GM10847 (cell line): ENCODE results near the gene PFDN4.

Experiments
- POLR2A ChIP-seq: IDR thresholded peaks from 2 replicates; pipeline ENCODE4 v1.6.1; 2011; ENCODE audit not compliant: insufficient read length; ENCODE audit errors: extremely low read depth

Gene PFDN4

DNA sequence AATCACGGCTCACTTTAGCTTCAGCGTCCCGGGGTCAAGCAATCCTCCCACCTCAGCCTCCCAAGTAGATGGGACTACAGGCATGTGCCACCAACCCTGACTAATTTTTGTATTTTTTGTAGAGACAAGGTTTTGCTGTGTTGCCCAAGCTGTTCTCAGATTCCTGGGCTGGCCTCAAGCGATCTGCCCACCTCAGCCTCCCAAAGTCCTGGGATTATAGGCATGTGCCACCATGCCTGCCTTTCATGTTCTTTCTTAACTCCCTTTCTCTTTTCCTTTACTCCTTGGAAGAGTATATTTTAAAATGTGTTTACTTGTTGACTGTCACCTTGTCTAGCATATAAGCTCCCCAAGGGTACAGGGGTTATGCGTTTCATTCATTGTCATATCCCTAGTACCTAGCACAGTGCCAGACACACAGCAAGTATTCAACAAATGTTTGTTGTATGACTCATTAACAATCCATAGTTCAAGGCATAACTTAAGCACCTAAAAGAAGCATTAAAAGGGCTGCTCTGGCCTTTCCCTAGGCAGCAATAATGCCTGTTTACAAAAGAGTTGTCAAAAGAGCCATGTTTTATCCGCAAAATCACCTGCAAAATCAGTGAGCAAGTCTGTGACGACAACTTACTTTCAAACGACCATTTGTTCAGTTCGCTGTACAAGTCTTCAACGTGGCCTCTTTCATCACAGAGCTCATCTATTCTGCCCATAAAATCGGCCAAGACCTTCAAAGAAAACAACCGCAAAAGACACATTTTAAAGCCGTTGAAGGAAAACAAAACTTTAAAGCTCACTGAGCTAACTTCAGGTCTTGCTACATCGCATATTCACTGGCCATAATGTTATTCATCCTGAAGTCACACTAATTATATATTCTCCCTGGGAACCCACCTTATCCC is 38.7 kb upstream of the PFDN4 start:
- TF ChIP-seq POLR2A: no peak

DNA sequence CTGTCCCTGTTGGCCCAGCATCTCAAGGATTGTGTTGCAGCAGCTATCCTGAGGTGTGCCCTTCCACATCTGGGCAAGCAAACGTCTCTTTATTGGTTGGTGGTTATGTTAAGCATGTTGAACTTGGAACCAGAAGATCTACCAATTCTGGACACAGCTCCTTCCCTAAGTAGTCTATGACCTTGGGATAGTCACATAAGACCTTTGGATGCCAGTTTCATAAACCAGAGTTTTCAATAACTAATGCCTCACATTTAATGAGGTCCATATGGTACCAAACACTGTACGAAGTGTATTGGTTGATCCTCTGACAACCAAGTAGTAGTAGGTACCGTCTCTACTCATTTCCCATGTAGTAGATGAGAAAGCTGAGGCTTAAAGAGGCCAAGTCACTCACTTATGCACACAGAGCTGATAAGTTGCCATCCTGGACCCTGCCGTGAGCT is 37.8 kb upstream of the PFDN4 start:
- no peak for TF ChIP-seq POLR2A

DNA sequence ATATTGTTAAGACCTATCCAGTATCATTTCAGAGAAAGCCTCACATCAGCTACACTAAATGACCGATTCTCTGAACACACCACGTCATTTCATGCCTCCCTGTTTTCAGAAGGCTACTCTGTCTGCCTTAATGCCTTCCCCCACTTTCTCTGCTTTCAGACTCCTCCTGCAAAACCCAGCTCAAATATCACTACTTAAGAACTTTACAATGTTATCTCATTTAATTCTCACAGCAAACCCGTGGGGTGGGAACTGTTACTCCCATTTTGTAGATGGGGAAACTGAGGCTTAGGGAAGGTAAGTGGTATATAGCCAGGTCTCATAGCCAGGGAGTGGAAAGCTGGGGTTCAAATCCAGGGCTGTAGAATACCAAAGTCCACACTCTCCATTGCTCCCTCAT is 36.9 kb upstream of the PFDN4 start:
- TF ChIP-seq POLR2A: no peak

DNA sequence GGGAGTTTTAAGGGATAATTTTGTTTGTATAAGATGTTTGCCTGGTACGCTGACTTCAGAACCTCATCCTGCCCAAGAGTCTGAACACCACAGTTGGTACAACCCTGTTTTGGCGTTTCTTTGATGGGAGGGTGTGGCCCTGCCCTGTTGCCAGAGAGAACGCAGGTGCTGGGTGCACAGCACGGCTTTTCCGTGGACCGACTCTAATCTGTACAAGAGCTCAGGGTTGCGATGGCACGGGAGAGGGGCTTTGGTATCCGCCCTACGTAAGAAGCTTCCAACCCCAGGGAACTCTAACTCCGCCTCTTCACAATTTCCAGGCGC is 35.4 kb upstream of the PFDN4 start:
- no peak for TF ChIP-seq POLR2A

DNA sequence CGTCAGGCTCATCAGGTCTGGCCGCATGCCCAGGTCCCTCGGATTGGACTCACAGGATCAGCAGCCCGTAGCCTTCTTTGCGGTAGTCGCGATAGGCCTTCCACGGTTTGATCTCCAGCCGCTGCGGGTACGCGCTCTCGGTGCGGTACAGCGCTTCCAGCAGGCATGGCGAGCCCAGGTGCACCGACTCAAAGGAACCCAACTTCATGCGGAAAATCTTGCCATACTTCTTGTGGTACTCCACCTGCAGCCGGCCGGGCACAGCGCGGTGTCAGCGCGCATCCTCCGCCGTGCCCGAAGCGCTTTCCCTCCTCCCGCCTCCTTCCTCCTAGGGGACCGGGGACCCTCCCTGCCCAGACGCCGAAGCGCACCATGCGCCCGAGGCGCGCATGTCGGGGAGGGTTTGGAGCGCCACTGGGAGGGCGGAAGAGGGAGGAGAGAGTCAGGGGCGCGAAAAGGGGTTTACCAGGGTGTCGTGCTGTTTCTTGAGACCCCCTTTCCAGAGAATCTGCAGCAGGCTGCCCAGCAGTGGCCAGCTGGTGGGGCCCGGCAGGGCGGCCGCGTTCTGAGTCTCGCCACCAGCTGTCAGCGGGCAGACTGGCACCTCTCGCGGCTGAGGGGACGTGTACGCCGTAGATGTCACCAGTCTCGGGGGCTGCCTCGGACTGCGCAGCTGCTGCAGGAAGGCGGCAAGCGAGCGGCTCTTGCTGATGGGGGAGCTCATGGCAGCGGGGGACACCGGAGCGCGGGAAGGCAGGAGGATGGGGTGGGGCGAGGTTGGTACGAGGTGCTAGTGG is 34.8 kb upstream of the PFDN4 start:
- TF ChIP-seq POLR2A: no peak

DNA sequence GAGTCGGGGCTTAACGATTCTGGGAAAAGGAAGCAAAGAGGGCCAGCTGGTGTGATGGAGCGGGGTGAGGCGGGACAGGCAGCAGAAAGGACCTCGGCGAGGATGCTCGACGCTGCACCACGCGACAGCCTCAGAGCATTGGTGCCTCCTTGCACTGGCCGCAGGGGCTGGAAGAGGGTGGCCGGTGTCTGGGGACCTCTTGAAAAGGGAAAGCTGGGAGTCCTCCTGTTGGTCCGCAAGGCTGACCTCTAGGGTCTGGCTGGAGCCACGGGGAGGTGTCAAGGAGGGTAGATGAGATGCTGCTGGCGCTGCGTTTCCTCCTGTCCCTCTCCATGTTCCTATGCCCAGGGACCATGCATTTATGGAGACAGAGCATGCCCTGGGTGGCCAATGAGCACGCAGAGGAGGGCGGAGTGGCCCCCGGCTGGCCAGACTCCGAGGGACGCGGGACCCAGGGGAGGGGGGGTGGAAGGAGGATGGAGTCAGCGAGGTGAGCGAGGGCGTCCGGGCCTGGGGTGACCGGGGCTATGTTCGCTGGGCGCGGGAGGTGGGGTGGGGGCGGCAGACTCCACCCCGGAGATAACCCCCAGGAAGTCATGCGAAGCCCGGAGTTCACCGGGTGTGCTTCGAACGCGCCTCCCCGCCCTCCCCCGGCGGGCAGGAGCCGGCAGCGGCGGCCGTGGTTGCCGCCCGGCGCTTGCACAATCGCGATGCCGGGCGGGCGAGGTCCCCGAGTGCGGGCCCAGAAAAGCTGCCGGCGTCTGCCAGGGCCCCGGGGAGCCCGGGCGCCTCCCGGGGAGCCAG is 34.0 kb upstream of the PFDN4 start, which contains the start of gene CYP24A1:
Gene CYP24A1 (minus strand): TSS at position 334 of the 804 bp plus-strand sequence. CDS start 407 bp downstream, outside the sequence.
- no peak for TF ChIP-seq POLR2A

DNA sequence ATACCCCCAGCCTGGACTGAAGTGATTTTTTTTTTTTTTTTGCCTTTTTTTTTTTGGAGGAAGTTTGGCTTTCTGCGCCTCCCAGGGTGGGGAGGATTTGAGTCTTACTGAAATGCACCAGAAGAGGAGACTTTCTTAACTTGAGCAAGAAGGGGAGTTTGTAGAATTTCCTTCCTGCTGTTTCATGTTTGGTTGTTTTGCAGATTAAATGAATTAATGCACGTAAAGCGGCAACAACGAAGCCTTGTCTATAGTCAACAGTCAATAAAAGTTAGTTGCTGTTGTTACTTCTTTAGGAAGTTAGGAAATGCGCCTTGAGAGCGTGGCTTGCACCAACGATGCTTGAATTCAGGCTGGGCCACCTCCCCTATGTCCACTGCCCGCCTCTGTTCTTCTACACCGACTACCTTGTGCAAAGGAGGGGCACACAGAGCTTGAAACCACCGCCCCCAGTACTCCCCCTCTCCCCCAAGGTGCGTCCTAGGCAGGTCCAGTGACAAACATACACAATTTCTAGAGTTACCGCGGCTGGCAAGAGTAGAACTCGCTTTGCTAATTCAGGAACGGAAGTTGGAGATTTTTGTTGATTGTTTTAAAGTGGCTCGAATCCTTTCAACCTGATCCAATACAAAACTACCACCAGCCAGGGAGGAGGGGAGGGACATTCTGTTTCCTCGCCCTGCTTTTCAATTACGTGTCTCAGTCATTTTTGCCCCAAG is 33.3 kb upstream of the PFDN4 start:
- TF ChIP-seq POLR2A: no peak

DNA sequence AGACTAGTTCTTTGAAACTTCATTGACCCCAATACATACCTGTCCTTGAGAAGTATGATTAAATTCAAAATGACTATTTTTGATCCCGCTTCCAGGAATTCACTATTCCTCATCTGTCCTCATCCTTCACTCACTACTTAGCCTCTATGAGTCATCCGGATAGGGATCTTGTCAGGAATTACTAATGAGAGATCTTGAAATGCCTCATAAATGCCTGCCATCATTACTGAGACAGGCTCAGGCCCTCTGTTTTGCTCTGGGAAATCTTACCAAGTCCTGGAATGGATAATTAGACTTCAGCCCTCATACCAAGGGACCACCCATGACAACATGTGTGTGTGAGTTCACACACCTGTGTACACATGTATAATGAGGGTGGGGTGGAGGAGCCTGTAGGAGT is 31.3 kb upstream of the PFDN4 start:
- no peak for TF ChIP-seq POLR2A

DNA sequence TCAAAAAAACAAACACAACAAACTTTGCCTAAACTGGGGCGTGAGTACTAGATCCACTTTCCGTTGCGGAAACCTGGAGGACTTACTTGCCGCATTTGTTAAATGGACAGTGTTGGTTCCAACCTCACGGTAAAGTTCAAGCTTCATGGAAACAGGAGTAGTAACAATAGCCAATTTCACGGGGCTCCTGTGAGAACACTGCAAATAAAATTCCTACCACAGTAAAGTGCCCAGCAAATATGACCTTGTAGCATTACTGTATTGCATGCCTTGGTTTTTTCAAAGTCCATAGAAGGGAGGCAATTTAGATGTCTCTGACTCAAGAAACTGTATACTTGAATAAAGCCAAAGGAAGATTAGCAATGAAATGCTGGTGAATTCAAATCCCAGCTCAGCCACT is 30.5 kb upstream of the PFDN4 start:
- TF ChIP-seq POLR2A: no peak

DNA sequence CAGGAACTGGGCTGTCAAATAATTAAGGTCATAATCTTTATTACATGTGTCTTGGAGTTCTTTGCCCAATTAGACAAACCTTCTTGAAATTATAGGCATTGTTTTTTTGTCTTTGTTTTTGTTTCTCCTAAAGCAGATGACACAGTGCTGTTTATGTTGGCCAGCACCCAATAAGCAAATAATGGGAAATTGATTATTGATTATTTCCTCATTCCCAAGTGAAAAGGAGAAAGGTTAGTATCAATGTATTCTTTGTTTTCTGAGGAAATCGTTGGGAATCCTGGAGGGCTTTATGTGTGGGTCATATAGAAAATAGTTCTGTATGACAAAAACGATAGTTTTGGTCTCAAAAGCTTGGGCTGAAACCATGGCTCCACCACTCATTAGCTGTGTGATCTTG is 29.6 kb upstream of the PFDN4 start:
- no peak for TF ChIP-seq POLR2A

DNA sequence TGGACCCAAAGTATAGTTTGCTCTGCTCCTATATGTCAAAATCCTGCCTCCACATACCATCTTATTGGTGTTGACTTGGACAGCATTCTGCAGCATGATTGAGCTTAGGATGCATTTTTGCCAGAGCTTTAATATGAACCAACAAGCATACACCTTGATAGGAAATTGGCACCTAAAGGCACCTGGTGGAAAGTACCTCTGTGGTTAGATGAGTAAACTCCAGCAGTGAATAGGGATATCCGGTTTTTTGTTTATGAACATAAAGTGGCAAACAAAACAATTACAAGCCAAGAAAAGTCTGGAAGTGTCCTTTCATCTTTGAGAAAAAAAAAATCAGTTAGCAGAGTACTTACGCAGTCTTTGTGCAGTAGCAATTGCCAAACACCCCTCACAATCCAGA is 27.9 kb upstream of the PFDN4 start:
- no peak for TF ChIP-seq POLR2A

DNA sequence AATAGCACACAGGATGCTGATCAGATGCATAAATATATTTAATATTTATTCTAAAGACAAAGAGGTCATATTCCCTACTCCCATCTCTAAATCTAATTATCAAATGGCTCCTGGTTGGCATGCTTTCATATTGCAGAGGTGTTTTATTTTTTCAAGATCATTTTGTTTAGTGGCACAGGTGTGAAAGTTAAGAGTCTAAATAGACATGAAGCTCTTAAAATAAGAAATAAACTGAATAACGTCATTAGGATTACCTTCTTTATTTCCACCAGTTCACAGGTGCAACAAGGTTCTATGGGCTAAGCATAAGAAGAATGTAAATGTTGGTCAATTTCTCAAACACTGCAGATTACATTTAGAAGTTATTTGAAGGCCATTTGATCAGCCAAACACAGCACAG is 27.0 kb upstream of the PFDN4 start:
- no peak for TF ChIP-seq POLR2A

DNA sequence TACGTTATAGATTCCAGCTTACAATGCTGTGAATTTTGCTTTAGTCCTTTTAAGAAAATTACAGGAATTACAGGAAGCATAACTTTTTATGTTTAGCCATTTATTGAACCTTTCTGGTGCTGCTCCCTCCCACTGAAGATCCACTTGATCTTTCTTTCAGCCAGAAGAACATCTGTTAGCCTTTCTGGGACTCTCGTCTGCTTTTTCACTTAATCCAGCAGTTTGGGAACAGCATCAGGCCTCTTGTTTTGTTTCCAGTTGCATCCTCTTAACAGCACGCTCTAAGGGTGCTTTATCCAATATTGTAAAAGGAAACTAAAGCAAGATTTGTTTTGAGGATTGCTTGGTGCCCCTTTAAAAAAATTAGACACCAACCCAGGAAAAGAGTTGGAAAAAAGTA is 23.8 kb upstream of the PFDN4 start:
- no peak for TF ChIP-seq POLR2A

DNA sequence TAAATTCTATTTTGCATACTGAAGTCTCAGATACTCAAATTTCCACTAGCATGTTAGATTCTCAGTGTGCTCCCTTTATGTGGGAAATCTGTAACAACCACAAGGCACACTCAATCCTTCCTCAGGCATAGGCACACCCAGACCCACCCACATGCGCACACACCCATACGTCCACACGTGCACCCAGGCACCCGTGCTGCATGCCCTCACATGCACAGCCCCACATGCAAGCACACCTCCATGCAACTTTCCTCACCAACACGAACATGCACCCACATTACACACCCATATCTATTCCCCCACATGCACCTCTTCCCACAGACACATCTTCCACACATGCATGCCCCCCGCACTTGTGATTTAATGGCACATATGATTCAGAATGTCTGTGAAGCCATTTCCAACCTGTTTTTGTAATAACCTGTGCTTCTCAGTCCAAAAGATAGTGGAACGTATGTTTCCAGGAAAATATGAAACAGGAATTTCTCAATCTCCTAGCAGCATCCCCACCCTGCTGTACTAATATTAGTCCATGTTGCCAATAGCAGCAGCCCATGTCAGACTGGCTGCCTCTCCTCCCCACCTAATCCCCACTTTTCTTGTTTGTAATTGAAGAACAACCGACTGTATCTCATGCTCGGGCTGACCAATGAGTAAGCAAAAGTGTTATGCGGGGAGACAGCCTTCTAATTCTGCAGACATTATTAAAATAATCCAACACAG is 22.8 kb upstream of the PFDN4 start:
- TF ChIP-seq POLR2A: no peak
